DMS79 (cell line): ENCODE data around the gene PTPN21.
A peak's percentile ranks its signal among the peaks of the same experiment; 100 is the strongest.

Experiments
- DNase-seq: peaks from one replicate; lab custom pipeline; 2025; lab: John Stamatoyannopoulos, UW

PTPN21 gene

DNA sequence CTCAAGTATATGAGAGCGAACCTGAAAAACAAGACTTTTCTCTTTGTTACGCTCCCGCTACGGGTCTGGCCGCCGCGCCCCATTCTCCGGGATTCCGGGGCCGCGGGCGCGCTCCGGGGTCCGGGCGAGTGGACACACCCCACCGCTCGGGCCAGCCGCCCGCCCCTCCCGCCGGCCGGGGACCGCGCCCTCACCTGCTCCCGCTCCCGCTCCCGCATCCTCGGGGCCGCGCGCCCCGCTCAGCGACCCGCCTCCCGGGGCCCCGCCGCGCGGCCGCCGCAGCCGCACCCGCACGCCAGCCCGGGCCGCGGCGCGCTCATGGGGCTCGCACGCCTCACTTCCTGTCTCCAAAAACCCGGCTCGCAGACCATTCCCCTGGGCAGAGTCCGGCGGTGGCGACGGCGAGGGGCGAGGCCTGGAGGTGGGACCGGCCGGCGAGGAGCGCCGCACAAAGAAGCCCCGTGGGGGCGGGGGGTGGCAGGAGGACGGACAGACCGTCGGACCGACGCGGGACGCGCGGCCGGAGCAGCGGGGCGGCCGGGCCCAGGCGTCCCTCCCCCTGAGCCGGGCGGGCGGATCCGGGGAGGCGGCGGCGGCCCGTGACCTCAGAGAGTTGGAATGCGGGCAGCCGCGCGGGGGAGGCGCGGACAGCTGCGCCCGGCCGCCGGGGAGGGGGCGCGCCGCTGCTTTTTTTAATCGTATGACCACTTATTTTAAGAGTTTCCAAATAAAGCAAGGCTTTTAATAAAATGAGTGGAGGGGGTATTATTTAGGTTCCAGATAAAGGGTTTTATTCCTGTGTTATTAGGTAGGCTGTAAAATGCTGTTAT lies at the start of gene PTPN21:
Gene PTPN21 (minus strand): TSS at position 551 of the 830 bp plus-strand sequence. CDS start 4,590 bp downstream, outside the sequence.
- peak; percentile 9 for DNase-seq

DNA sequence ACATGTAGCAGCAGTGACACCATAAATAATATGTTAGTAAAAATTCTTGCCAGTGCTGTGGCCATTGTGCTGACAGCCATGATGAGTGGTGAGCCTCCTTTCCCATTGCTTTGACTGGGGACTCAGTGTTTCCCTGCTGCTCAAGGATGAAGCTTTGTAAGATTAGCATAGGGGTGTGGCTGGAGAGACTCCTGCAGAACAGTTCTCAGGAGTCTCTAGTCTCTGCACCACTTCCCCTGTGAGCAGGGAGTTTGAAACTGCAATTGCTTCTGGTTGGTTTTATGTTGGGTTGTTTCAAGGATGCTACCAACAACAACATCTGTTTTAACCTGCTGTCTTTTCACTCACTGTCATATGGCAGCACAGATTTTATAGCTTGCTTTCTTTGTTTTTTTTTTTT lies 49.4 kb upstream of the PTPN21 start:
- DNase-seq = no peak

DNA sequence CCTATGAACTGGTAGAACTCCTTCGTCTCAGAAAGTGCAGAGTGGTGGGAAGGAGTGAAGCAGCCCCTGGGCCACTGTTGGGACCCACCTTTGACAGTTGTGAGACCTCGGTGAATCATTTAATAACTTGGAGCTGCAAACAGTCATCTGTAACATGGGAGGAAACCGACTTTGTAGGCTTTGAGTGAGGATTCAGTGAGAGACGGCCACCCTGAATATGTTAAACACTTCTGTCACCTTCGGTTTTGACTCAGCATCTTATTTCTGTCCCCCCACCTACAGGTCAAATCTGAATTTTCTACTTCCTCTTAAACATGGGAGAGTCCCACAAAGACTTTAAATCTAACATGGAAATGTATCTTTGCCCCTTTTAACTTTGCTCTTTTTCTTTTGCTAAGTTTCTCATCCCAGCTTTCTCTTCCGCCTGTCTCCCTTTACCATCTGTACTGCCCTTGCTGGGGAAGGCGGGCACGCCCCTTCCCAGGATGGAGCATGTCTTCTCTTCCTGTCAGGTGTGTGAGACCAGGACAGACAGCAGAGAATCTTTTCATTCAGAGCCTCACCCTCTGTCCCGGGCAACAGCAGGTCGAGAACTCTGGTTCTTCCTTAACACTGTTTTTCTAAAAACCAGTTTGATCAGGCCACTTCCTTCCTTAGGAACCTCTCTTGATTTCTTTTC lies 45.1 kb upstream of the PTPN21 start:
- no peak for DNase-seq

DNA sequence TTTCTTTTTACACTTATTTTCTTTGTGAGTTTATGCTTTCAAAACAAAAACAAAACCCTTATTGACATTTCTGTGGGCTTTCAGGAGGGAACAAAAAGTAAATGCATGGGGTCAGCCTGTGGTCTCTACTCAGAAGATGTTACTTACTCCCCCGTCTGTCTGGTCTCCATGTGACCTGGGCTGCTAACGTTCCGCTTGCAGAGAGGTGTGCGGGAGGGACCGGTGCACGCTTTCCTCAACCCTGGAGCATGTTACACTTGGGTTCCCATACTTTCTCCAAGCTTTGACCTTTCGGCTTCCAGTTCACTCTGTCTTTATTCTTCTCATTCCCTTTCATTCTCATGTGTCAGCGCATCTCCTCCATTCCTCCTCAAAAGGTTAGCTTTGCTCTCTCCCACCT lies 44.5 kb upstream of the PTPN21 start:
- DNase-seq = no peak

DNA sequence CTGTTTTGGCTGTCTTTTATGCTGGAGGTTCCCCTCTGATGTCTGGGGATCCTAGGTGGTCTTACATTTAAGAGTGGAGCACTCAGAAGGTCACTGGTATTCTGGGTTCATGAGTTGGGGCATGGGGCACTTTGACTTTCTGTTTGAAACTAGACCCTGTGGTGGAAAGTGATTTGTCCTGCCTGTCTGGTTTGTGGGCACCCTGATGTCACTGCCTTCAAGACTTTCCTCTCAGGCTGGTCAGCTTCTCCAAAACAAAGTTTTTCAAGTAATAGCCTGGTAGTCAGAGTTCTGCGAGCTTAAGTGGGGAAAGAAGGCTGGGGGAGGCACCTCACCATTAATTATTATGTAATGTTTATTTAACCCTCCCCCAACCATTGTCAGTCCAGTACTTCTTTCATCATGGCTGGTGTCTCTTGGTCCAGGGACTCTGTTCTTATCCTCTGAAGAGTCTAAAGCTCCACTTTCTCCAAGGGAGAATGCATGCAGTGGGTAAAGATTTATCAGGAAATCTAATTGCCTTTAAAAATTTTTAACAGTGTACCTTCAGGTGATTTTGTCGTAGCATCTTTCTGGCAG lies 43.4 kb upstream of the PTPN21 start:
- DNase-seq = no peak

DNA sequence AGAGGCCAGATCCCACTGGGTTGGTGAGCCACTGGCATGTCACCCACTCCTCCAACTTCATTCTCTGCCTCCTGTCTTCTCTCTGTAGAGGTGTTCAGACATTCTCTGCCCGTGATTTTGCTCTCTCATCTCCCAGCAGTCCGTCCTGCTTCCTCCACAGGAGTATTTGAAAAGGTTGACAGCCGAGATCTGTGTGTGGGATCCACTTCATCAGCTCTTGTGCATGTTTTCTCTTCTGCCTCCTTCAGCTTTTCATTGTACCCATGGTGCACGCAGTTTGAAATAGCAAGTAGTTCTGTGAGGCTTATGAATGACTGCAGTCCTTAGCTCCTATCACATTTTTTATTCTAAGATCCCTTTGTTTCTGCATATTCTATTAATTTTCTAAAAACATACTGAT lies 42.8 kb upstream of the PTPN21 start:
- DNase-seq = no peak

DNA sequence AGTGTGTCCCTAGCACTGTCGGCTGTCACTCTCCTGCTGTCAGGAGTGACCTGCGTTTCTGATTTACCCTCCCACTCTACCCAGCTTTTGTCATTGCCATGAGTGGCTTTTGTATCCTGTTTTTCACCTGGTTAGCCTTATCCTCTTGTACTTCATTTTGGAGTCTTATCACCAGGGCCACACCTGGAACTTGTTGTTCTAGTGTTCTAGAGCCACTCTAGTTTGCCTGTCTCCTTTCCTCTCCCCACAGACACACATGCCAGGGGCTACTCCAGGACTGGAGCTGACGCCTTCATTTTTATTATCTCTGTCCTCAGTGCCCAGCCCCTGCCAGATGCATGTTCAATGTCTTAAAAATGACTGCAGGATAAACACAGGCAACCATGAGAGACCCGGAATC lies 42.2 kb upstream of the PTPN21 start:
- DNase-seq = no peak

DNA sequence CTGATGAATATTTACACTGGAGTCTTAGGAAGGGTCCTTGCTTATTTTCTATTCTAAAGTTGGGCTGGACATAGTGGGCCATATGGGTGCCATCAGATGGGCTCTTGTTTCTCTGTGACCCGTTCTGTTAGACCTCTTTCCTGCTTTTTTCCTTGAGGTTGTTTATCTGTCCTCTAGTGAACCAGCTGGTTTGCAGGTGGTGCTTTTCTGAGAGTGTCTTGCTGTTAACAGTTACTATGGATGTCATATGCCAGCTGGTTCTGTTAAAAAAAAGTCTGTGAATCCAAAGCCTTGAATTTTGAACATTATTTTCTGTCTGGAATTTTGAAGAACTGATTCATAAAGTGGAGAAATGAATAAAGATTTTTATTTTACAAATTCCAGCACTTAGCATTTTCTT lies 37.2 kb upstream of the PTPN21 start:
- no peak for DNase-seq

DNA sequence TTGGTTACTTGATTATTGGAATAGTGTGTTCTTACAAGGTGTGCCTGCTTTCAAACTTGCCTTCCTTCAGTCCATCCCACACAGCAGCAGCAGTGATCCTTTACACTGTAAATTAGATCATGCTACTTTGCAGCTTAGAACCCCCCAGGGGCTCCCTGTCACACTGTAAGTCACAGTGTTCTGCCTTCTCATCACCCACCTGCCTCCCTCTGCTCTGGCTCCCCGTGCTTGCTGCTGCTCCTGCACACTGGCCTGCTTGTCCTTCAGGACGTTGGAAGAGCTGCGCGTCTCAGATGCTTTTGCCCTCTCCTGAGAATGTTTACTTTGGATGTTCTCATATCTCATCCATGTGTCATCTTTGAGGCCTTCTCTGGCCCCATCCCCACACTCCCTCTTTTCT lies 35.4 kb upstream of the PTPN21 start:
- no peak for DNase-seq

DNA sequence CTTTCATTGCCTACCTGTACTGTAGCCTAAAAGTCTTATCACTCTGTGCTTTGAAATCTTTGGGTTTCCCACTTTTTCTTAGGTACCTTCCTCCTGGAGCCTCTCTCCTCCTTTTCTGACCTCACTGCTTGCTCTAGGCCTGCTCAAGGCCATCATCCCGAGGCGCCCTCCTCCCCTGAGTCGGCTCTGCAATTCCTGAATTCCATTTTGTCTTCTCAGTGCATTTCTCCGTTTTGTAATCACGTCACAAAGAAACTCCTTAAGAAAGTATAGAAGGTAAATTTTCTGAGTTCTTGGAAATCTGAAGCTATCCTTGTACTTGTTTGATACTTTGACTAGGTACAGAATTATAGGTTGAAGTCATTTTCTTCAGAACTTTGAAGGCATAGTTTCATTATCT lies 33.3 kb upstream of the PTPN21 start:
- DNase-seq = no peak

DNA sequence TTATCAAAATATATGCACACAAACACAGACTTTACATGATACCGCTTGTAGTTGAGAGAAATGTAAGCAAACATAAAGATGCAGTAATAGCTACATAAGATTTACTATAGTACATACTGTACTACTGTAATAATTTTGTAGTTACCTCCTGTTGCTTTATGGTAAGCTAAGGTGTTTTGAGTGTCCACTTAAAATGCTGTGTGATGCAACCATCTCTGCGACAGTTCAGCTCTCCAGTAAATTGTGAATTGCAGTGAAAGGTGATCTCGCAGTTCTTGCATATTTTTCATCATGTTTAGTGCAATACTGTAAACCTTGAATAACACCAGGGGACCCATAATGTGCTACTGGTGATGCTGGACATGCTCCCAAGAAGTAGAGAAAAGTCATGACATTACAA lies 29.6 kb upstream of the PTPN21 start:
- no peak for DNase-seq

DNA sequence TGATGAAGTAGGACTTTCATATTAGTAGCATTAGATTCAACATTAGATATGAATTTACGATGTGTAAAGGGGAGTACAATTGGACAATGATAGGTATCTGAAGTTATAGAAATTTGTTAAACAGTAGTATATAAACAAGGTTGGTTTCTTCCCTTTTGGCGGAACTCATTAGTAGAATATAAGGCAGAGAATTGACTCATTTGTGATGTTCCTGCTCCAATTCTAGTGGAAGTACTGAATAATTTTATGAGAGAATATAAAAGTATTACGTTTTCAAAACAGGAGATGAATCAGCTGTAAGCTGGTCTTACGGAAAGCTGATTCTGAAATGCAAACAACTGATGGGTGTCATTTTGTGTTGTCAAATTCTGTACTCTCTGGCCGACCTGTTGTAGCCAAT lies 21.4 kb upstream of the PTPN21 start:
- no peak for DNase-seq

DNA sequence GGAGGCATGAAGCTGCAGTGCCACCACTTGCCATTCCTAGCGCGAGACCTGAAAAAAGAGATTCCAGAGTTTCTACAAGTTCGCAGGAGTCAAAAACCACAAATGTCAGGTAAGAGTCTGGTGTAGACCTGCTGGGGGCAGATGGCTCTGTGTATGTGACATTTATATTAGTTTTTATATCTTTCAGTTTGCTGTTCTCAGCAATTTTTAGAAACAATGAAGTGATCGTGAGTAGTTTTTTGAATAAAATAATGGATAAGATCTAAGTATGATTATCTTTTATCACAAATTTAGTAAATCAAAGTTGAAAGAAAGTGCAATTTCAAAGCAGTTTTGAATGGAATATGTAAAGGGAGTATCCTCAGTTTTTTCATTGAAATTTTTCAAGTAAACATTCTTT lies 17.3 kb upstream of the PTPN21 start:
- no peak for DNase-seq

DNA sequence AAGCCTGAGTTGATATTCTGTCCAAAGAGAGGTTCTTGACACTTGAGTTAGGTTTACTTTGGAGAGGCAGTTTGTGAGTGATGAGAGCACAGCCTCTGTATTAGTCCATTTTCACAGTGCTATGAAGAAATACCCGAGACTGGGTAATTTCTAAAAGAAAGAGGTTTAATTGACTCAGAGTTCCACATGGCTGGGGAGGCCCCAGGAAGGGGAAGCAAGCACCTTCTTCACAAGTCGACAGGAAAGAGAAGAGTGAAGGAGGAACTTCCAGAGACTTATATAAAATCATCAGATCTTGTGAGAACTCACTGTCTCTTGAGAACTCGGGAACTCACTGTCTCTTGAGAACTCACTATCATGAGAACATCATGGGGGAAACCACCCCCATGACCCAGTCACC lies 13.4 kb upstream of the PTPN21 start:
- DNase-seq = no peak

DNA sequence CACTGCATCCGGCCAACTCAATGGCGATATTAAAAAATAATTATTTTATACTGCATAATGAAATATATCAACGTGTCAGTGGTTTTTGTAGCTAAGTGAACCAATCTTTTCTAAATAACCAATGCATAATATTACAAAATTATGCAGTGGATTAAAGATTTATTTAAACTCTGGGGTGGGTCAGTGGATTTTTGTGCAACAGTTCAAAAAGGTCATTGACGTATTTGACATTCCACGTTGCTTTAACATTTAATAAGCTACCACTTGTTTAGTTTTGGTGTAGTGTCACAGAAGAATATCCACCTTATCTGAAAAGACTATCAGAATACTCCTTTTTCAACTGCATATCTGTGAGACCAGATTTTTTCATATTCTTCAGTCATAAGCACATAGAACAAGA lies 10.6 kb upstream of the PTPN21 start:
- DNase-seq = no peak

DNA sequence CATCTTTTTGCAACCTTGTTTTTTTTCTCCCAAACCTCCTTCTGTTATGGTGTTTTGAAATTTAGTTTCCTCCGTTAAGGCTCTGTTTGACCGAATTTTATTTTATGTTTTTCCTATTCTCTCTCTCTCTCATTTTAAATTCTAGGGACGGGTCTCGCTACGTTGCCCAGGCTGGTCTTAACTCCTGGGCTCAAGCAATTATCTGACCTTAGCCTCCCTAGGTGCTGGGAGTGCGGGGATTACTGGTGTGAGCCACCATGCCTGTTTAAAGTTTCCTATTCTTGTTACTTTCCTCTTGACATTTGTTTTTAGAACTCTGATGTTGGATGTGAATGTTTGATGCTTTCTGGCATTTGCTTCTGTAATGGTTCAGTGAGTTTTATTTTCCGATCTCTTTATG lies 9.0 kb upstream of the PTPN21 start:
- no peak for DNase-seq

DNA sequence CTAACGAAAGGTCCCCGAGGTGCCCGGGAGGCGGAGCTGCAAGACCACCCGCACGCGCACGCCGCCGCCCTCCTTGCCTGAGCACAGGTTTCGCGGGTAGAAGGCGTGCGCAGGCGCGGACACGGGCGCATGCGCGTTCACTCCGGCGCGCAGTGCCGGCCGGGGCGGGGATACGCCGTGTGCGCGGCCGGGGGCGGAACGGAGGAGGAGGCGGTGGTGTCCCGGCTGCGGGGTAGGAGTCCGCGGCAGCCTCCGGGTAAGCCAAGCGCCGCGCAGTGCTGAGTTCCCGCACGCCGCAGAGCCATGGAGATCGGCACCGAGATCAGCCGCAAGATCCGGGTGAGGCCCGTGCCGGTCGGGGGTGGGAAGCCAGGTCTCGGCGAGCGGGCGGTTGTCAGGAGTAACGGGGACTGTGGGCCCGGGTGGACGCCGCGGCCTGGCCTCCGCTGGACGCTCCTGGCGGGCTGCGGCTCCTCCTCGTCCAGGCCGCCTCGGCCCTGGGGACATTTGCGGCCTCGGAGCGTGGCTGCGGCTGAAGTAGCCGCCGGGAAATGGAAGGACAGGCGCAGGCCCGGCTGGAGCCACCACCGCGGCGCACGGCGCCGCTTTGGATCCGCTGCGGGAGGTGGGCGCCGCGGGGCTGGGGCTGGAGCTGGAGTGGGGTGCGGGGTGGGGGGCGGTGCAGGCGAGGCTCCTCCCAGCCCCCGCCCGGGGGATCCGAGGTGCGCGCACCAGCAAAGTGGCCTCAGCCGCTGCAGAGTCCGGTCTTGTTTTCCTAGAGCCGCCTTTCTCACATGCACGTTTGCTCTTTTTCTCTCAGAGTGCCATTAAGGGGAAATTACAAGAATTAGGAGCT lies 8.3 kb upstream of the PTPN21 start, which contains the start of gene ZC3H14:
Gene ZC3H14 (plus strand): TSS at position 207 of the 856 bp plus-strand sequence. CDS start 97 bp downstream, at position 304.
- DNase-seq = peak; percentile 78

DNA sequence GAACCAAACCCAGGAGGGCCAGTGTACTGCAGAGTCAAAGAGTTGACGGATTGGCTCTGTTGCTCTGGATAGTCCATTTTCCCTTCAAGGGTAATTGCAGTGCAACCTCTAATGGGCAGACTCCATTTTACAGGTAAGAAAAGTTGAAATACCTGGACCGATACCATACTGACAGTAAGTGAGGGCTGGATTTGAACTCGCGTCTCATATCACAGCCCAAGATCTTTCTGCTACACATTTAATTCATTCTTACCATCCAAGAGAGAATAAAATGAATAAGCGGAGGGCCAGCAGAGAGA lies 7.7 kb upstream of the PTPN21 start:
- DNase-seq = no peak

DNA sequence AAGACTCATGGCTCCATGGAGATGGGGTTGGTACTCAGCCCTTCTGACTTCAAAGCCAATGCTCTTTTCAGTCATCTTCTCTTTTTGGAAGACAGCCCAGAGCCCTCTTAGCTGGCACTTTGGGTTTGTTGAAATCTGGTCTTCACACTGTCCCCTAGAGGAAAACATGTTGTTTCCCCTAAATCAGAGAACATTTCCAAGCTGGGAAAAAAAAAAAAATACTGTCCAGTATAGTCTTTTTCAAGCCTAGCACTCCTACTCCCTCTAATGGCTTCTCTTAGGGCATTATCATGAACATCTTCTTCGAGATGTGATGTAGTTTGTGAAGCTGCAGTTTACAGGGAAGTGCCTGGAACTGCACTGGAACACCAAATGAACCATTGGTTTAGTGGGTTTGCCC lies 5.0 kb upstream of the PTPN21 start:
- peak; percentile 55 for DNase-seq

DNA sequence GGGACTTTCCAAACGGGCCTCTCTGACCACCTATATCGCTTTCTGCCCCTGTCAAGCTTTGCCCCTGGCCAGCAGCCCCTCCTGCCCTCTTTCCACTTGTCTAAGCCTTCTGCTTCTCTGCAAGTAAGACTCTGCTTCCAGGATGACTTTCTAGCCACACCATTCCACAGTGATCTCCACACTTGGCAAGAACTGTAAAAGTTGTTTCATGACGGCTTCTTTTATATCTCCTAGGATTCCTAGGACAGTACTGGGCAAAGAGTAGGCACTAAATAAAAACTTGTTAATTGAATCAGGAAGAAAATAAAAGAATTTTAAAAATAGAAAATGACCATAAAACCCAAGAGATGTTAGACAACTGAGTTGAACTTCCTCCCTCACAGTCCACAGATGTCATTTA lies 1.8 kb upstream of the PTPN21 start:
- no peak for DNase-seq

DNA sequence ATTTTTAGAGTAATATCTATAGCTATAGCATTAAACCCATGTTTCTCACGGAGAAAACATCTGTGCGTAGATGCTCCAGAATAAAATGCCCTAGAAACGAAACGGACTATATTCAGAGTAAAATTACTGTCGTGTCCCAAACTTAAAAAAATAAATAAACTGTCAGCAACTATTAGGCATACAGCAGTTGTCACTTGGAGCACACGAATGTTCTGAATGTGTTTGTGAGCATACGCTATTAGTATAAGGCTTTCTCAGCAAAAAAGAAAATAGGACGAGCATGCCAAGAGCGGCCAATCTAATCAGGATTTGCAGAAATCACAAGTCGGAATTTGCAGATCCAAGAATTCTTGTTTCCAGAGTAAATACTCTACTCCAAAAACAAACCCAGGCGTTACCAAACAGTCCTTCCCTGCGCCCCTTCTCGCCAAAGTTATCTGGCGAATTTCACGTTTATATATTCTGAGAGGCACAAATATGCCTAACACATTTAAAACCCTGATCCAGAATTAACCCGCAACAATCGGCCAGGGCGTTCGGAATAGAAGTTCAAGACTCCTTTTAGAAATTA lies 836 bp downstream of the PTPN21 start:
- no peak for DNase-seq

DNA sequence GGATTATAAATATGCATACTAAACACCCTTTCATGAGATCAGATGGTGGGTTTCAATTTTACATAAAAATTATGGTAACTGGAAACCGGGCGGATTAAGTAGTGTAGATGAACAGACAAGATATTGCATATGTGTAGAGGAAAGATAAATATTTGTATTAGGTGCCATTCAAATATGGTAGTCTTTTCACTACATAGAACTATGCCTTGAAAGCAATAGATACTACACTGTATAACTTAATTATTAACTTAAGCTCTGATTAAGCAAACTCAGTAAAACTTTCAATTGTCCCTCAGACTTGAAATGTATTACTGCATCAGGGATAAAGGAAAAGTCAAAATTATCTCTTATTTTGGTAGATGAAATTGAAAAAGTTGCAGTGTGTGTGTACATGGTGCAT lies 1.9 kb downstream of the PTPN21 start:
- no peak for DNase-seq
